Heart left ventricle (tissue), 16 donors: ENCODE data around the gene PRICKLE3. TPM values are rescaled to one million over a fixed set of nuclear protein-coding genes. Genes with fewer than 3 reads are reported as not detected.
A peak's percentile ranks its signal among the peaks of the same experiment; 100 is the strongest.

Experiments used
- ATAC-seq, 4 donors: fragments of 200-7000 bp; cut with Tn5 transposase; one replicate each; pipeline ENCODE4 v1.9.1; 2020 to 2022; ENCODE audit warnings: moderate library complexity in 4 of 4, mild to moderate bottlenecking in 3 of 4, moderate number of reproducible peaks in 1 of 4
- DNase-seq, 5 donors: peaks; one replicate each; pipeline ENCODE4 v3.0.0-alpha.2; 2020
- H3K27ac ChIP-seq, 12 donors: fragments of 200-600 bp; sonication (generic) in 4 of 12; one replicate each; pipeline versions ENCODE4 v1.5.0 to v1.8.0; 2016 to 2022; ENCODE audit warnings: mild to moderate bottlenecking in 2 of 12
- H3K27me3 ChIP-seq, 9 donors: fragments of 200-600 bp; sonication (generic) in 2 of 9; one replicate each; pipeline versions ENCODE4 v1.5.1 to v1.8.0; 2016 to 2022; ENCODE audit warnings: mild to moderate bottlenecking in 3 of 9
- H3K36me3 ChIP-seq, 9 donors: fragments of 200-600 bp; sonication (generic) in 2 of 9; one replicate each; pipeline versions ENCODE4 v1.5.0 to v1.8.0; 2018 to 2022; ENCODE audit warnings: mild to moderate bottlenecking in 2 of 9
- H3K4me1 ChIP-seq, 12 donors: fragments of 200-600 bp; sonication (generic) in 4 of 12; one replicate each; pipeline versions ENCODE4 v1.5.0 to v1.8.0; 2016 to 2022; ENCODE audit warnings: mild to moderate bottlenecking in 3 of 12
- H3K4me3 ChIP-seq, 12 donors: fragments of 200-600 bp; sonication (generic) in 4 of 12; one replicate each; pipeline versions ENCODE4 v1.5.0 to v1.8.0; 2017 to 2022; ENCODE audit warnings: mild to moderate bottlenecking in 9 of 12, moderate library complexity in 4 of 12
- H3K9me3 ChIP-seq, 12 donors: fragments of 200-600 bp; sonication (generic) in 4 of 12; one replicate each; pipeline versions ENCODE4 v1.5.0 to v1.8.0; 2016 to 2022; ENCODE audit warnings: mild to moderate bottlenecking in 1 of 12
- POLR2A ChIP-seq, 2 donors: fragments of 450-650 bp; IDR thresholded peaks; one replicate each; pipeline ENCODE4 v1.6.1; 2017; ENCODE audit warnings: antibody characterized with exemption in 2 of 2, mild to moderate bottlenecking in 2 of 2, moderate library complexity in 2 of 2
- WGBS, 4 donors: extraction: QIAGEN DNeasy Blood & Tissue Kit in 2 of 4; methylation state at CpG; one replicate each; pipeline versions ENCODE4 v1.1.5 to v1.1.7; 2013 to 2018; 5-methylcytosine and 5-hydroxymethylcytosine counted together
- intact Hi-C, 10 donors: fragments of 100-400 bp; cut with DNase I; formaldehyde crosslinking; loops; one replicate each; pipeline versions ENCODE4 v1.11.1 to v1.14.2; 2022
- polyA plus RNA-seq, 2 donors: library from polyadenylated mRNA; stranded (reverse); fragments of 200-250 nt; gene quantifications; one replicate each; pipeline ENCODE4 v1.2.3, GENCODE V29; 2013
- total RNA-seq, 9 donors: library from RNA; depleted of rRNA in 2 of 9; stranded (reverse); fragments of >200 nt in 2 of 9; fragmentation: NEBNext Ultra II Directional in 3 of 9; extraction: Animal tissue kit (Norgen Biotek cat#: 25700) in 3 of 9; gene quantifications; one replicate each; pipeline versions ENCODE4 v1.1.0 to v1.2.4, GENCODE V29; 2016 to 2023
- TF ChIP-seq, protein P1 (sequence below), 12 donors: fragments of 200-600 bp; sonication (generic) in 4 of 12; IDR thresholded peaks; one replicate each; pipeline versions ENCODE4 v1.5.0 to v1.8.0; 2018 to 2022; ENCODE audit warnings: antibody characterized with exemption in 12 of 12, mild to moderate bottlenecking in 5 of 12
- donor health status: ischemic (EF 13 %, LVEDD 7.1; RV severe dilation, severe dysfunction).
- donor health status: healthy with polysubstance abuse.
- donor health status: DM: no; HTN: yes; CAD: no.
- donor health status: DM: no; HTN: no; CAD: no.
- donor health status: ischemic (EF 25% LVEDD 6.9; RV normal size, moderate dysfunction).
- donor health status: ischemic (EF 25% LVEDD 5.7; RV mildly dilated, moderate dysfunction).
- donor health status: healthy.
- donor health status: DM: yes; HTN: yes; CAD: no.
- donor health status: ischemic (EF 35%, LVEDD 5.7; RV mildly dilated, moderate dysfunction).
- donor health status: nonischemic (EF 11% LVEDD 7.7; RV severe dilation, severe dysfunction).
- donor health status: DM: yes; HTN: yes; CAD: no.
- donor health status: PGD.
- donor health status: ischemic (EF 29% LVEDD 5.4; RV normal size, mild dysfunction).
- donor health status: nonischemic (EF 23%, LVEDD 6.1; RV moderate dilation, normal function).

PRICKLE3 gene
- total and polyA plus RNA-seq, 11 donors: 6.5 to 13.2 (median 9.3) TPM

DNA sequence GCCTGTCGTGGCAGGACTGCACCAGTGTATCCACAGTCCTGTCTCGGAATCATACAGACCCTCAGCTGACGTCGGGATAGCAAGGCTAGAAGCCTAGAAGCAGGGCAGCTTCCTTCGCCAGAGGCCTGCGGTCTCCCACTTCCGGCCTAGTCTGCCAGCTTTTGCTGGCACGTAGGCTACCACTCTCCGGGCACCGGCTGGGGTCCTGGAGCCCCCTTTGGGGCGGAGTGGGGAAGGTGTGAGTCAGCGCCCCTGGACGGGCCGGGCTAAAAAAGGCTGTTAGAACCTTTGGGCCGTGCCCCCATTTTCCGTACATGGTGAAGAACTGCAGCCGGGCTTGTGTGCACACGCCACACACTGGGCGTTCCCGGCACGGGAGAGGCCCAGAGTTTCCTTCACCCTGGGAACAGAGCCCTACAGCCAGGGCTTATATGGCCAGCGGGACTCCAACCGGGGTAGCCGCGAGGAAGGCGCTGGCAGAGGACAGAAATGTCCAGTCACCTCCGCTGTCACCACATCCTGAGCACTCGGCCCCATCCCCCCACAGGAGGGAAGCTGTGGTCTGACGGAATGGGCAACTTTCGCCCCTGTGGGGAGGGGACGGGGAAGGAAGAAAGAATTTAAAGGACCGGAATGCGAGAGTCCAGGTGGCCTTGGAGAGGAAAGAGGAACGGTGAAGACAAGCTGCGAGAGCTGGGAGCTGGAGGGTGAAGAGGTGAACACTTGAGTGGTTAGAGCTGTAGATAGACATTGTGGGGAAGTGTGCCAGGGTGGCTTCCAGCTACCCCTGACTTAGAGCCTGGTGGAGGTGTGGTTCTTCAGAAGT, 19.0 kb downstream of the PRICKLE3 start:
- intact Hi-C loops: loop anchor here in 2 of 10 donors (2.0 to 5.0 kb wide), 2 partner anchors 20 to 125 kb away; partner anchors contain the start of genes PRICKLE3 (in 1 of the 2) and TFE3 (in 1 of the 2)
- peak in 1 of 2 donors; percentile 73 for TF ChIP-seq POLR2A (IDR thresholded peaks at IDR 0.05)
- TF ChIP-seq, protein P1, sequence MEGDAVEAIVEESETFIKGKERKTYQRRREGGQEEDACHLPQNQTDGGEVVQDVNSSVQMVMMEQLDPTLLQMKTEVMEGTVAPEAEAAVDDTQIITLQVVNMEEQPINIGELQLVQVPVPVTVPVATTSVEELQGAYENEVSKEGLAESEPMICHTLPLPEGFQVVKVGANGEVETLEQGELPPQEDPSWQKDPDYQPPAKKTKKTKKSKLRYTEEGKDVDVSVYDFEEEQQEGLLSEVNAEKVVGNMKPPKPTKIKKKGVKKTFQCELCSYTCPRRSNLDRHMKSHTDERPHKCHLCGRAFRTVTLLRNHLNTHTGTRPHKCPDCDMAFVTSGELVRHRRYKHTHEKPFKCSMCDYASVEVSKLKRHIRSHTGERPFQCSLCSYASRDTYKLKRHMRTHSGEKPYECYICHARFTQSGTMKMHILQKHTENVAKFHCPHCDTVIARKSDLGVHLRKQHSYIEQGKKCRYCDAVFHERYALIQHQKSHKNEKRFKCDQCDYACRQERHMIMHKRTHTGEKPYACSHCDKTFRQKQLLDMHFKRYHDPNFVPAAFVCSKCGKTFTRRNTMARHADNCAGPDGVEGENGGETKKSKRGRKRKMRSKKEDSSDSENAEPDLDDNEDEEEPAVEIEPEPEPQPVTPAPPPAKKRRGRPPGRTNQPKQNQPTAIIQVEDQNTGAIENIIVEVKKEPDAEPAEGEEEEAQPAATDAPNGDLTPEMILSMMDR (IDR thresholded peaks at IDR 0.05): peak in 1 of 12 donors; percentile 5
- H3K4me3 ChIP-seq: peak overlapping the region in 11 of 12 donors; percentile 24 to 59 (median 47)
- peaks cover 0 to 4% (median 0%) of the 10 kb centered on the region in 12 donors for H3K9me3 ChIP-seq
- no peaks in the 10 kb centered on the region for H3K27me3 ChIP-seq
- H3K27ac ChIP-seq: peak overlapping the region; percentile 90 to 99 (median 93)
- 3 to 48% (median 22%) methylated on average over 35 of the region's 35 CpGs for WGBS, 4 donors
- no peaks in the 10 kb centered on the region for H3K36me3 ChIP-seq
- DNase-seq (peak; percentile 79 to 91 (median 85)), ATAC-seq (peak; percentile 67 to 80 (median 76))
- H3K4me1 ChIP-seq: peaks cover 0 to 23% (median 4%) of the 10 kb centered on the region in 12 donors

DNA sequence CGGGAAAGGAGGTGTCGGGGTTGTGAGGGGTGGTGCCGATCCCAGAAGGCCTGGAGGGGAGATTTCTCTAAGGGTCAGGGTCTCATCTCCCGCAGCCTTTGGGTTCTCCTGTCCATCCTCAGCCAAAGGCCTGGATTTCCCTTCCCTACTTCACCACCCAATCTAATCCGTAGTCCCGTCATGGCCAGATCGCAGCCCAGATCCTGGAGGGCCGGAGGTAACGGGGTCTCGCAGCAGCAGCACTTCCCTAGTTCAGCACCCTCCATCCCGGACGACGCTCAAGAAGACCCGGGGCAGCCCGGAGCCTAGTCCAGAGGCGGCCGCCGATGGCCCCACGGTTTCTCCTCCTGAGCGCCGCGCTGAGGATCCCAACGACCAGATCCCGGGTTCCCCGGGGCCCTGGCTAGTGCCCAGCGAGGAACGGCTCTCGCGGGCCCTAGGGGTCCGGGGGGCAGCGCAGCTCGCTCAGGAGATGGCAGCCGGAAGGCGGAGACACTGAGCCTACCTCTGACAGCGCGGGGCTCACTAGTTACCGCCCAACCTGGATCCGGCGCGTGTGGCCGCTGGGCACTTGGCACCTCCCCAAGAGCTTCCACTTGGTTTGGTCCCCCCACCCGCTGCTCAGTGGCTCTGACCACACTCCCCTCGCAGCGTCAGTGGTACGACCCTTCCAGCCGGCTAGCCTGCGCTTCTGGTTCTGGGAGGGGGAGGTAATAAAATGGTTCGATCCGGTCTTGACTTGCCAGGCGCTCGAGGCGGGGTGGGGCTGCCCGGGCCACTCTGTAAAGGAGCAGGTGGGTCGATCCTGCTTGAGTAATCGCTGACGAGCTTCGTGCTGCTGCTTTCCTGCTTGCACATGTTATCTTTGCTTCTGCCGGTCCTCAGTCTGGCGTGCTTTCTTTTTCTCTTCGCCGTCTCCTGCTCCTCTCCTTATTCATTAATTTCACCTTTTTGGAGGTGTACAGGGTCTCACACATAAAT, 20.0 kb downstream of the PRICKLE3 start:
- WGBS, 4 donors: 7 to 46% (median 26%) methylated on average over 49 to 61 of the region's 61 CpGs
- intact Hi-C loops: loop anchor here in 2 of 10 donors (2.0 to 5.0 kb wide), 2 partner anchors 21 to 124 kb away; partner anchors contain the start of genes PRICKLE3 (in 1 of the 2) and TFE3 (in 1 of the 2)
- TF ChIP-seq POLR2A (IDR thresholded peaks at IDR 0.05): peak in 1 of 2 donors; percentile 34
- TF ChIP-seq, protein P1 (IDR thresholded peaks at IDR 0.05): peak in 9 of 12 donors; percentile 7 to 52 (median 37)

DNA sequence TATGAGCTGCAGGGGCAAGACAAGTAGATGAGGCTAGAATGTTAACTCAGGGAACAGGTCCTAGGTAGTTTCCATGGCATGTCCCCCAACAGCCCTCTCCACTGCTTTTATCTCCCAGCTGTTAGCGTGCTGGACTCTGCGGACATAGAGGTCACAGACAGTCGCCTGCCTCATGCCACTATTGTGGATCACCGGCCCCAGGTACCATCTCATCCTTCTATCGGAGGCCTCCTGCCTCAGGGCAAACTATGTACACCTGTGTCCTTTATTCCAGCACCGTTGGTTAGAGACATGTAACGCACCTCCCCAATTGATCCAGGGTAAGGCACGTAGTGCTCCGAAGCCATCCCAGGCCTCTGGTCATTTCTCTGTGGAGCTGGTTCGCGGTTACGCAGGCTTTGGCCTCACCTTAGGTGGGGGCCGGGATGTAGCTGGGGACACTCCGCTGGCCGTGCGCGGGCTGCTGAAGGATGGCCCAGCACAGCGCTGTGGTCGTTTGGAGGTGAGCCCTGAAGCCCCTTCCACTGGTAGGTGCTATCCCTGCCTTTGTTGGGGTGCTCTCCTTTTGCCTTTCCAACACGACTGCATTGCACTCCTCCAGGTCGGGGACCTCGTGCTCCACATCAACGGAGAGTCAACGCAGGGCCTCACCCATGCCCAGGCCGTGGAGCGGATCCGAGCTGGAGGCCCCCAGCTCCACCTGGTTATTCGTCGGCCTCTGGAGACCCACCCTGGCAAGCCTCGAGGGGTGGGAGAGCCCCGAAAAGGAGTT, 21.4 kb downstream of the PRICKLE3 start:
- no peak for ATAC-seq
- intact Hi-C loops: loop anchor here in 1 of 10 donors (5.0 kb wide), 1 partner anchor 122 kb away; the partner anchor contains the start of gene TFE3
- no peak overlapping the region for H3K4me3 ChIP-seq
- H3K36me3 ChIP-seq: no peaks in the 10 kb centered on the region
- no peaks in the 10 kb centered on the region for H3K27me3 ChIP-seq
- peak overlapping the region; percentile 16 to 99 (median 91) for H3K27ac ChIP-seq
- H3K9me3 ChIP-seq: no peaks in the 10 kb centered on the region
- TF ChIP-seq, protein P1 (IDR thresholded peaks at IDR 0.05): no peak
- no peak for TF ChIP-seq POLR2A (IDR thresholded peaks at IDR 0.05)
- H3K4me1 ChIP-seq: peaks cover 0 to 23% (median 4%) of the 10 kb centered on the region in 12 donors
- 76 to 91% (median 88%) methylated on average over 20 to 31 of the region's 31 CpGs for WGBS, 4 donors
- no peak for DNase-seq

More for the DNA sequence above, 20.0 kb downstream of the PRICKLE3 start:
- H3K27me3 ChIP-seq: no peaks in the 10 kb centered on the region
- DNase-seq (peak; percentile 83 to 89 (median 87)), ATAC-seq (peak; percentile 44 to 64 (median 52))
- no peaks in the 10 kb centered on the region for H3K36me3 ChIP-seq
- H3K4me1 ChIP-seq: peaks cover 0 to 23% (median 4%) of the 10 kb centered on the region in 12 donors
- H3K27ac ChIP-seq: peak overlapping the region; percentile 90 to 99 (median 93)
- H3K9me3 ChIP-seq: peaks cover 0 to 4% (median 0%) of the 10 kb centered on the region in 12 donors
- H3K4me3 ChIP-seq: peak overlapping the region in 11 of 12 donors; percentile 24 to 59 (median 47)
